Trophoblast cell (in vitro differentiated cells and primary cell): ENCODE results near the gene ULK3.

Experiments
- DNase-seq, 2 donors: peaks; one replicate each; pipeline ENCODE4 v3.0.0-alpha.2; 2016
- H2AFZ ChIP-seq: 2 replicates; pipeline ENCODE4 v1.6.1; 2013; ENCODE audit warnings: low read length, moderate library complexity, mild to moderate bottlenecking; ENCODE audit not compliant: insufficient read depth, poor library complexity
- H2AK5ac ChIP-seq: 2 replicates; pipeline ENCODE4 v1.6.1; 2013; ENCODE audit warnings: mild to moderate bottlenecking, low read length
- H2BK120ac ChIP-seq: 2 replicates; pipeline ENCODE4 v1.6.1; 2013; ENCODE audit warnings: low read length, mild to moderate bottlenecking, moderate library complexity; ENCODE audit not compliant: insufficient read depth, poor library complexity
- H2BK12ac ChIP-seq: 2 replicates; pipeline ENCODE4 v1.6.1; 2013; ENCODE audit warnings: mild to moderate bottlenecking, low read length, moderate library complexity
- H2BK5ac ChIP-seq: 2 replicates; pipeline ENCODE4 v1.6.1; 2013; ENCODE audit warnings: low read length, low read depth, moderate library complexity, mild to moderate bottlenecking; ENCODE audit not compliant: poor library complexity
- H3K14ac ChIP-seq: 2 replicates; pipeline ENCODE4 v1.6.1; 2013; ENCODE audit warnings: mild to moderate bottlenecking, low read length
- H3K18ac ChIP-seq: 2 replicates; pipeline ENCODE4 v1.6.1; 2013; ENCODE audit warnings: mild to moderate bottlenecking, low read length
- H3K23ac ChIP-seq: 2 replicates; pipeline ENCODE4 v1.6.1; 2013; ENCODE audit warnings: low read length
- H3K27ac ChIP-seq: 2 replicates; pipeline ENCODE4 v1.5.1; 2013; ENCODE audit warnings: low read depth, mild to moderate bottlenecking, inconsistent platforms, low read length, moderate library complexity
- H3K27me3 ChIP-seq: 2 replicates; pipeline ENCODE4 v1.6.1; 2013; ENCODE audit warnings: inconsistent platforms, mild to moderate bottlenecking, low read length, moderate library complexity; ENCODE audit not compliant: insufficient read depth
- H3K36me3 ChIP-seq, 2 experiments: 1 replicate in 1 of 2; 2 replicates in 1 of 2; pipeline ENCODE4 v1.6.1; 2013; ENCODE audit warnings: low read length in 2 of 2, mild to moderate bottlenecking in 2 of 2, moderate library complexity in 1 of 2; ENCODE audit not compliant: insufficient read depth in 2 of 2, control insufficient read depth in 1 of 2
- H3K4ac ChIP-seq: 2 replicates; pipeline ENCODE4 v1.6.1; 2013; ENCODE audit warnings: low read depth, mild to moderate bottlenecking, low read length, moderate library complexity
- H3K4me1 ChIP-seq, 2 experiments: 1 replicate in 1 of 2; 2 replicates in 1 of 2; pipeline ENCODE4 v1.6.1; 2013; ENCODE audit warnings: low read length in 2 of 2, mild to moderate bottlenecking in 2 of 2, moderate library complexity in 1 of 2; ENCODE audit not compliant: insufficient read depth in 2 of 2, control insufficient read depth in 1 of 2
- H3K4me2 ChIP-seq: 2 replicates; pipeline ENCODE4 v1.6.1; 2013; ENCODE audit warnings: inconsistent platforms, mild to moderate bottlenecking, low read length, moderate library complexity
- H3K4me3 ChIP-seq: 2 replicates; pipeline ENCODE4 v1.5.1; 2013; ENCODE audit warnings: mild to moderate bottlenecking, low read depth, low read length, inconsistent platforms
- H3K79me1 ChIP-seq: one replicate; pipeline ENCODE4 v1.6.1; 2013; ENCODE audit warnings: low read length
- H3K79me2 ChIP-seq: 2 replicates; pipeline ENCODE4 v1.6.1; 2013; ENCODE audit warnings: low read length, mild to moderate bottlenecking; ENCODE audit not compliant: control insufficient read depth, insufficient read depth, poor library complexity
- H3K9ac ChIP-seq: 2 replicates; pipeline ENCODE4 v1.6.1; 2013; ENCODE audit warnings: mild to moderate bottlenecking, low read length
- H3K9me3 ChIP-seq: 2 replicates; pipeline ENCODE4 v1.6.1; 2013; ENCODE audit warnings: low read depth, mild to moderate bottlenecking, control low read depth, inconsistent platforms, low read length; ENCODE audit not compliant: insufficient read depth
- H4K12ac ChIP-seq: 2 replicates; pipeline ENCODE4 v1.6.1; 2013; ENCODE audit warnings: low read depth, mild to moderate bottlenecking, low read length, moderate library complexity
- H4K8ac ChIP-seq: 2 replicates; pipeline ENCODE4 v1.6.1; 2013; ENCODE audit warnings: low read depth, mild to moderate bottlenecking, low read length, moderate library complexity
- H4K91ac ChIP-seq: one replicate; pipeline ENCODE4 v1.6.1; 2013; ENCODE audit warnings: low read depth, mild to moderate bottlenecking, low read length, moderate library complexity
- WGBS: extraction: QIAGEN DNeasy Blood & Tissue Kit; methylation state at CpG from one replicate; pipeline ENCODE4 v1.1.7; 2013; ENCODE audit warnings: missing lambda C conversion rate; ENCODE audit not compliant: insufficient read length, insufficient coverage; ENCODE audit errors: extremely low coverage; 5-methylcytosine and 5-hydroxymethylcytosine counted together

ULK3 gene

GRCh38 chr15:74873756-74874424 lies 30.9 kb upstream of the ULK3 start:
- DNase-seq, result peak; percentile 28 to 49
- H4K91ac ChIP-seq, result peak overlapping the region; percentile 55
- H3K4me1 ChIP-seq, result peaks cover 18% of the 10 kb centered on the region in 2 experiments
- peak overlapping the region; percentile 83 for H4K8ac ChIP-seq
- peaks cover 7% of the 10 kb centered on the region for H3K79me2 ChIP-seq
- H3K9me3 ChIP-seq, result no peaks in the 10 kb centered on the region
- no peaks in the 10 kb centered on the region for H3K27me3 ChIP-seq
- no CpG with 5 or more reads among the region's 16 CpGs for WGBS
- H3K4me2 ChIP-seq, result peak overlapping the region; percentile 79
- H4K12ac ChIP-seq, result no peak overlapping the region
- H3K36me3 ChIP-seq, result peaks cover 0 to 3% of the 10 kb centered on the region in 2 experiments
- peak overlapping the region; percentile 42 for H2AFZ ChIP-seq
- H3K9ac ChIP-seq, result peak overlapping the region; percentile 1
- peaks cover 16% of the 10 kb centered on the region for H3K79me1 ChIP-seq
- peak overlapping the region; percentile 3 for H3K18ac ChIP-seq
- peak overlapping the region; percentile 16 for H3K14ac ChIP-seq
- H2BK120ac ChIP-seq, result no peak overlapping the region
- no peak overlapping the region for H2BK12ac ChIP-seq
- H2AK5ac ChIP-seq, result no peak overlapping the region
- H3K23ac ChIP-seq, result no peak overlapping the region
- H3K4me3 ChIP-seq, result peak overlapping the region; percentile 60
- no peak overlapping the region for H2BK5ac ChIP-seq
- no peak overlapping the region for H3K27ac ChIP-seq
- no peak overlapping the region for H3K4ac ChIP-seq

DNA sequence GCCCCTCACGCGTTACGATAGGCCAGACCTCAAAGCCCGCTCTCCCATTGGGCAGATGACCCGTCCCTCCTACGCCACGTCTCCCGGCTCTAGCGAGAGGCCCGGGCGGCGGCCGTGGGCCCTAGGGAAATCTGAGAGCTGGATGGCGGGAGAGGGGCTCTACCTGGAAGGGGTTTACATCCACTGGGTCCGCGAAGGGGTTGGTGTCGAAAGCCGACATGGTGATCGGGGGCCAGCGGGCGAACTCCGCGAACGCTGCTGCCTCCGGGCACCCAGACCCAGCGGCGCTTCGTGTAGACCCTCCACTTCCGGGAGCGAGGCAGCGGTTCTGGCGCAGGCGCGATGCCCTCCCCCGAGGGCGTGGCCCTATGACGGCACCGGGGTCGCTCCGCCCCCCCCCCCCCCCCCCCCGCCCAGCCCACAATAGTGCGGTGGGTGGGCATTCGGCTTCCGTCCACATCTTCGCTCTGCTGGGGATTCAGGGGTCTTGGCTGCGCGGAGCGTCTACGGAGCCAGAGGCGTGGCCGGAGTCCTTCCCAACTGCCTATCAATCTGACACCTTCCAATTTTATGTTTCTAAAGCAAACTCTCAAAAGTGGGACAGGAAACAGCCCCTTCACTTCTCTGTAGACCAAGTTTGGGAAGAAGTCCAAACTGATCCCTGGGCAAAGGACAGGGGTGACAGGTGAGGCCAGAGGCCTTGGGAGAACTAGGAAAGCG lies 30.2 kb upstream of the ULK3 start, which contains the start of gene SCAMP2:
Gene SCAMP2 (minus strand): TSS at position 330 of the 720 bp plus-strand sequence. CDS start 110 bp downstream, at position 220.
- H2BK120ac ChIP-seq, result peak within 1 kb of the TSS; percentile 89
- H3K14ac ChIP-seq, result peak within 1 kb of the TSS; percentile 90
- H3K27me3 ChIP-seq, result no peaks in the 10 kb centered on the region
- H3K4me1 ChIP-seq, result peaks cover 18% of the 10 kb centered on the region in 2 experiments
- peak within 1 kb of the TSS; percentile 87 for H3K18ac ChIP-seq
- H3K79me1 ChIP-seq, result peaks cover 16% of the 10 kb centered on the region
- DNase-seq, result peak; percentile 86 to 92
- peak within 1 kb of the TSS; percentile 29 for H3K27ac ChIP-seq
- H3K9ac ChIP-seq, result peak within 1 kb of the TSS; percentile 45
- H3K4me3 ChIP-seq, result peak within 1 kb of the TSS; percentile 83
- no CpG with 5 or more reads among the region's 52 CpGs for WGBS
- H2AK5ac ChIP-seq, result no peak within 1 kb of the TSS
- H3K79me2 ChIP-seq, result peaks cover 7% of the 10 kb centered on the region
- H2BK12ac ChIP-seq, result no peak within 1 kb of the TSS
- peak within 1 kb of the TSS; percentile 78 for H2BK5ac ChIP-seq
- H3K4me2 ChIP-seq, result peak within 1 kb of the TSS; percentile 91
- peak within 1 kb of the TSS; percentile 92 for H2AFZ ChIP-seq
- H4K8ac ChIP-seq, result peak within 1 kb of the TSS; percentile 92
- no peak within 1 kb of the TSS for H3K23ac ChIP-seq
- H4K91ac ChIP-seq, result peak within 1 kb of the TSS; percentile 84
- H4K12ac ChIP-seq, result peak within 1 kb of the TSS; percentile 90
- peaks cover 0 to 3% of the 10 kb centered on the region in 2 experiments for H3K36me3 ChIP-seq
- peak within 1 kb of the TSS; percentile 81 for H3K4ac ChIP-seq
- H3K9me3 ChIP-seq, result no peaks in the 10 kb centered on the region

DNA sequence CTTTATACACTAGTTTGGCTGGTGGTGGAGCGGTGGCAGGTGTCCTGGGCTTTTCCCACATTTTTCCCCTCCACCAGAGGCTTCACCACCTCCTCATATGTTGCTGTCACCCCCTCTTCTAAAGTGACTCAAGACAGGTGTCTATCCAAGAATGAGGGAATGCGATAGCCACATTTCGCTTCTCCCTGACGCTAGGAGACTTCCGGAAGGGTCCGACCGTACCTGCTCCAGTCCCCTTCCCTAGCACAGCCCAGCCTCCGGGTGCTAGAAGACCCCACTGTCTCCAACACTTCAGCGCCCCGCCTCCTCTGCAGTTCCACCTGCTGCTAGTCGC lies 29.7 kb upstream of the ULK3 start:
- Histone ChIP-seq H3K27me3 (no peaks in the 10 kb centered on the region), H4K8ac (peak overlapping the region; percentile 41), H3K9ac (peak overlapping the region; percentile 8), H3K4me3 (peak overlapping the region; percentile 83), H3K9me3 (peaks cover 2% of the 10 kb centered on the region), H2AK5ac (no peak overlapping the region), H2BK12ac (no peak overlapping the region), H4K91ac (peak overlapping the region; percentile 25), H3K79me2 (peaks cover 7% of the 10 kb centered on the region), H3K4ac (peak overlapping the region; percentile 60), H3K4me1 (peaks cover 18% of the 10 kb centered on the region in 2 experiments), H3K18ac (peak overlapping the region; percentile 25), H3K4me2 (peak overlapping the region; percentile 91), H2BK120ac (no peak overlapping the region), H4K12ac (peak overlapping the region; percentile 19), H3K27ac (no peak overlapping the region), H2AFZ (no peak overlapping the region), H3K36me3 (peaks cover 1 to 3% of the 10 kb centered on the region in 2 experiments), H2BK5ac (no peak overlapping the region), H3K79me1 (peaks cover 16% of the 10 kb centered on the region), H3K23ac (no peak overlapping the region), H3K14ac (peak overlapping the region; percentile 49)
- no peak for DNase-seq
- WGBS, result no CpG with 5 or more reads among the region's 11 CpGs

GRCh38 chr15:74870436-74871215 lies 27.7 kb upstream of the ULK3 start:
- H4K91ac ChIP-seq, result no peak overlapping the region
- H2BK5ac ChIP-seq, result peak overlapping the region; percentile 38
- peak; percentile 96 to 100 for DNase-seq
- no peak overlapping the region for H3K14ac ChIP-seq
- no peak overlapping the region for H3K18ac ChIP-seq
- no peak overlapping the region for H4K8ac ChIP-seq
- H4K12ac ChIP-seq, result no peak overlapping the region
- H2AFZ ChIP-seq, result no peak overlapping the region
- H3K27ac ChIP-seq, result peak overlapping the region; percentile 69
- peak overlapping the region; percentile 24 for H3K4me2 ChIP-seq
- H3K4me1 ChIP-seq, result peaks cover 25 to 27% of the 10 kb centered on the region in 2 experiments
- no peak overlapping the region for H2AK5ac ChIP-seq
- peaks cover 2% of the 10 kb centered on the region for H3K9me3 ChIP-seq
- H2BK12ac ChIP-seq, result no peak overlapping the region
- no peak overlapping the region for H3K9ac ChIP-seq
- peaks cover 18% of the 10 kb centered on the region for H3K79me1 ChIP-seq
- H3K27me3 ChIP-seq, result no peaks in the 10 kb centered on the region
- H2BK120ac ChIP-seq, result no peak overlapping the region
- H3K79me2 ChIP-seq, result peaks cover 7% of the 10 kb centered on the region
- WGBS, result no CpG with 5 or more reads among the region's 6 CpGs
- H3K4ac ChIP-seq, result peak overlapping the region; percentile 34
- peaks cover 2 to 5% of the 10 kb centered on the region in 2 experiments for H3K36me3 ChIP-seq
- H3K4me3 ChIP-seq, result no peak overlapping the region
- H3K23ac ChIP-seq, result no peak overlapping the region
